ENCODE results near the gene PARM1.

DNA sequence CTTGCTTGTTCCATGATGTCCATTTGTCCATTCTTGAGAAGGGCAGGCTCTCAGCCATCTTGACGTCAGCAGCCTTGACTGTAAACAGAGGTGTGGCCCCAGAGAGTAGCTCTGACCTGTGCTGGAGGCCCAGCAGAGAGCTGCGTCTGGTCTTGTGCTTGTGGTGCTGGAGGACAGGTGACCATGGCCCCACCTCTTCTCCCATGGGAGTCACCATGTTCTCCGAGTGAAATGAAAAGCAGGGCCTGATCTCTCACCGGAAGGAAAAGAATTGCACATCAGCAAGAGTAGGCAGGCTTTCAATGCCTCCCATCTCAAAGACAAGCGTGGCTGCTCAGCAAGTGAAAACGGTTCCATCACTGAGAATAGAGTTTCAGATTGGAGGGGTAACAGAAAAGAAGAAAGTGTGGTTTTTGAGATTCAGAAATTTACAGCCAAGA, 11.5 kb downstream of the PARM1 start:
- TF ChIP-seq CTCF (conservative IDR thresholded peaks at IDR 0.05 in 1 of 2, IDR thresholded peaks at IDR 0.05 in 1 of 2; ENCODE audit: extremely low read depth in 1 of 2, insufficient read depth in 1 of 2, low read depth in 1 of 2, low read length in 2 of 2) (no peak), EZH2 (IDR thresholded peaks at IDR 0.05; ENCODE audit: borderline replicate concordance, low read length) (no peak)
